Measurements from ENCODE around the gene CAMK2A.

GRCh38 chr5:150301170-150301505 is 11.6 kb upstream of the CAMK2A start:
- no peak for TF ChIP-seq EZH2phosphoT487 (IDR thresholded peaks at IDR 0.05; ENCODE audit: insufficient read depth, low read depth)
- no peak for TF ChIP-seq EZH2 (IDR thresholded peaks at IDR 0.05; ENCODE audit: insufficient read depth, poor library complexity, severe bottlenecking)
